ENCODE data around the gene STK16. TPM values are rescaled to one million over a fixed set of nuclear protein-coding genes. Genes with fewer than 3 reads are reported as not detected.
A peak's percentile ranks its signal among the peaks of the same experiment; 100 is the strongest.

The STK16 gene
- total RNA-seq, 1 donor from 2014 or later = 34.2 TPM

GRCh38 chr2:219207884-219208740 lies 37.2 kb upstream of the STK16 start:
- no peak for DNase-seq (ENCODE audit: extremely low spot score, unreplicated experiment)
- TF ChIP-seq CTCF (conservative IDR thresholded peaks at IDR 0.05) = no peak
- peak overlapping the region; percentile 98 for H3K27ac Mint-ChIP-seq
- peaks cover 18% of the 10 kb centered on the region for H3K4me1 Mint-ChIP-seq (ENCODE audit: unreplicated experiment)
- H3K27me3 Mint-ChIP-seq = peaks cover 8% of the 10 kb centered on the region
- H3K4me3 Mint-ChIP-seq = peak overlapping the region; percentile 97
- H3K9me3 Mint-ChIP-seq = no peaks in the 10 kb centered on the region
- no peaks in the 10 kb centered on the region for H3K36me3 Mint-ChIP-seq

- Mint-ChIP-seq H3K27ac (peak overlapping the region; percentile 67), H3K36me3 (no peaks in the 10 kb centered on the region), H3K9me3 (no peaks in the 10 kb centered on the region), H3K27me3 (peaks cover 4% of the 10 kb centered on the region), H3K4me1 (ENCODE audit: unreplicated experiment) (peaks cover 18% of the 10 kb centered on the region), H3K4me3 (no peak overlapping the region)
- DNase-seq (ENCODE audit: extremely low spot score, unreplicated experiment) = no peak
- TF ChIP-seq CTCF (conservative IDR thresholded peaks at IDR 0.05) = no peak
Observed at GRCh38 chr2:219209236-219210195, 35.8 kb upstream of the STK16 start.

GRCh38 chr2:219210196-219210885 lies 34.9 kb upstream of the STK16 start:
- Mint-ChIP-seq H3K36me3 (no peaks in the 10 kb centered on the region), H3K9me3 (no peaks in the 10 kb centered on the region), H3K4me1 (ENCODE audit: unreplicated experiment) (peaks cover 23% of the 10 kb centered on the region), H3K27ac (no peak overlapping the region), H3K4me3 (no peak overlapping the region), H3K27me3 (peaks cover 4% of the 10 kb centered on the region)
- no peak for TF ChIP-seq CTCF (conservative IDR thresholded peaks at IDR 0.05)
- DNase-seq (ENCODE audit: extremely low spot score, unreplicated experiment) = no peak

- Mint-ChIP-seq H3K27ac (no peak overlapping the region), H3K4me1 (ENCODE audit: unreplicated experiment) (peaks cover 23% of the 10 kb centered on the region), H3K36me3 (no peaks in the 10 kb centered on the region), H3K27me3 (peaks cover 4% of the 10 kb centered on the region), H3K4me3 (no peak overlapping the region), H3K9me3 (no peaks in the 10 kb centered on the region)
- TF ChIP-seq CTCF (conservative IDR thresholded peaks at IDR 0.05) = no peak
- DNase-seq (ENCODE audit: extremely low spot score, unreplicated experiment) = no peak
Observed at GRCh38 chr2:219210886-219211362, 34.4 kb upstream of the STK16 start.

GRCh38 chr2:219213026-219213415 lies 32.3 kb upstream of the STK16 start:
- H3K36me3 Mint-ChIP-seq = no peaks in the 10 kb centered on the region
- DNase-seq (ENCODE audit: extremely low spot score, unreplicated experiment) = no peak
- no peak for TF ChIP-seq CTCF (conservative IDR thresholded peaks at IDR 0.05)
- H3K4me1 Mint-ChIP-seq (ENCODE audit: unreplicated experiment) = peaks cover 16% of the 10 kb centered on the region
- H3K4me3 Mint-ChIP-seq = no peak overlapping the region
- H3K27me3 Mint-ChIP-seq = no peaks in the 10 kb centered on the region
- no peak overlapping the region for H3K27ac Mint-ChIP-seq
- H3K9me3 Mint-ChIP-seq = no peaks in the 10 kb centered on the region
